Adrenal gland (tissue), 12 donors: ENCODE results near the gene APBA2. TPM values are rescaled to one million over a fixed set of nuclear protein-coding genes. Genes with fewer than 3 reads are reported as not detected.

Experiments used
- DNase-seq, 7 donors: peaks; one replicate each; pipeline ENCODE4 v3.0.0-alpha.2; 2019 to 2020
- H3K27ac ChIP-seq, 5 donors: fragments of 200-600 bp; sonication (generic) in 4 of 5; 1 replicate in 3 of 5; 2 replicates in 2 of 5; pipeline versions ENCODE4 v1.5.1 to v1.8.0; 2016 to 2020; ENCODE audit warnings: mild to moderate bottlenecking in 1 of 5
- H3K27me3 ChIP-seq: fragments of 200-600 bp; 2 replicates; pipeline ENCODE4 v1.8.0; 2021
- H3K36me3 ChIP-seq, 2 donors: fragments of 200-600 bp; replicated peaks in 1 of 2; 1 replicate in 1 of 2; 2 replicates in 1 of 2; pipeline versions ENCODE4 v1.5.1 to v1.8.0; 2018 to 2022
- H3K4me1 ChIP-seq, 2 donors: fragments of 200-600 bp; replicated peaks in 1 of 2; 1 replicate in 1 of 2; 2 replicates in 1 of 2; pipeline versions ENCODE4 v1.5.1 to v1.8.0; 2018 to 2021
- H3K4me3 ChIP-seq, 4 donors: fragments of 200-600 bp; sonication (generic) in 3 of 4; one replicate each; pipeline ENCODE4 v1.5.1; 2016 to 2018
- H3K9me3 ChIP-seq, 3 donors: fragments of 200-600 bp; sonication (generic) in 1 of 3; replicated peaks in 1 of 3; 1 replicate in 2 of 3; 2 replicates in 1 of 3; pipeline versions ENCODE4 v1.5.1 to v1.8.0; 2016 to 2021
- POLR2A ChIP-seq, 2 donors: fragments of 450-650 bp; IDR thresholded peaks; one replicate each; pipeline ENCODE4 v1.6.1; 2017; ENCODE audit warnings: antibody characterized with exemption in 2 of 2, mild to moderate bottlenecking in 2 of 2, moderate library complexity in 1 of 2
- WGBS, 4 donors: extraction: QIAGEN DNeasy Blood & Tissue Kit in 2 of 4; methylation state at CpG; one replicate each; pipeline versions ENCODE4 v1.1.5 to v1.1.7; 2013 to 2017; 5-methylcytosine and 5-hydroxymethylcytosine counted together
- intact Hi-C, 2 donors: fragments of 100-400 bp; cut with DNase I; formaldehyde crosslinking; loops; one replicate each; pipeline versions ENCODE4 v1.14.1 to v1.15.0; 2022 to 2023
- polyA plus RNA-seq, 3 donors: library from polyadenylated mRNA; stranded (reverse); fragments of 200-250 nt in 2 of 3; fragments of 350-450 nt in 1 of 3; fragmentation: Illumina TruSeq in 1 of 3; extraction: RNeasy Lipid Tissue Mini Kit (QIAGEN cat#74804) in 1 of 3; gene quantifications; one replicate each; pipeline ENCODE4 v1.2.3, GENCODE V29; 2013 to 2014
- total RNA-seq, 9 donors: library from RNA; depleted of rRNA in 4 of 9; stranded (reverse); fragments of >200 nt in 4 of 9; fragments of 120-200 nt in 1 of 9; fragmentation: NEBNext Ultra II Directional in 1 of 9; extraction: Animal tissue kit (Norgen Biotek cat#: 25700) in 1 of 9; gene quantifications; one replicate each; pipeline versions ENCODE4 v1.1.0 to v1.2.4, GENCODE V29; 2013 to 2023
- TF ChIP-seq, protein P1 (sequence below), 6 experiments: fragments of 450-650 bp in 4 of 6; fragments of 200-600 bp in 2 of 6; sonication (generic) in 1 of 6; IDR thresholded peaks; 1 replicate in 5 of 6; 2 replicates in 1 of 6; pipeline versions ENCODE4 v1.5.1 to v1.8.0; 2016 to 2021; ENCODE audit warnings: antibody characterized with exemption in 6 of 6, mild to moderate bottlenecking in 2 of 6, moderate library complexity in 1 of 6
- donor health status: healthy with polysubstance abuse.
- donor health status: Bipolar disorder and iron deficiency.
- donor health status: DM: yes; HTN: yes; CAD: no.
- donor health status: DM: no; HTN: no; CAD: no.
- donor health status: DM: no; HTN: no; CAD: no.
- donor health status: DM: yes; HTN: yes; CAD: no.

Gene APBA2
- total and polyA plus RNA-seq, 12 donors: 2.1 to 13.2 (median 4.7) TPM

DNA sequence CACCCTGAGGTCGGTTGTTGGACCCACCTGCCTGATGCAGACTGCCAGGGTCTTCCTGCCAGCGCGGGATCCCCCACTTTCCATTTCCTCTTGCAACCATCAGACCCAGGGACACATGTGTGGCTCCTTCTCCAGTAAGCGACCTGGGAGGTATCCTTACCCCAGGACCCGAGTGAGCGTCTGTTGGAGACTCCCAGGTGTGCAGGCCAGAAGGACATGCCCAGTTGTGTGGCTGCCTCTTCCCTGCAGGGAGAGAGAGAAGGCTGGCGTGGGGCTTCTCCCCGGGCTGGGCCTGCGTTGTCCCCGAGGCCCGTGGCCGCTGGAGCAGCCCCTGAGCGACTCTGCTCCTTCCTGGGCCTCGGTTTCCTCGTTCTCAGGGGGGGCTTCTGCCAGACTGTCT, 56.8 kb downstream of the APBA2 start:
- WGBS, 4 donors: 87 to 95% (median 90%) methylated on average over 8 to 15 of the region's 15 CpGs

DNA sequence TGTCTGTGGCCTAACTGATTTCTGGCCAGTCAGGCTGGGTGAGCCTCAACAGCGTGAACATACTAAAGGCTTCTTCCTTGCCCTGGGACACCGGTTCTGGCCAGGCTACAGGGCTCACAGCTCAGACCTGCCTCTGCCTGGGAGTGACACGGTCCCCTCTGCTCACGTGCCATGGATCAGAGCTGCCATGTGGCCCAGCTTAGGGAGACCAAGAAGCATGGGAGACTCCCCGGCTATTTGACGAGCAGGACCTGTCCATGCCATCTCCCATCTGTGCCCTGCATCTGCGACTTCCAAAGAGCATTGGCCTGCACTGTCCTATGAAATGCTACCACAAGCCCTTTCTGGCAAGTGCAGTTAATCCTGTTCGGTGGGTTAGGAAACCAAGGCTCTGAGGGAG, 57.4 kb downstream of the APBA2 start:
- H3K36me3 ChIP-seq: no peaks in the 10 kb centered on the region
- H3K4me3 ChIP-seq: no peak overlapping the region
- DNase-seq: no peak
- H3K9me3 ChIP-seq: no peaks in the 10 kb centered on the region
- H3K27ac ChIP-seq: no peak overlapping the region
- H3K27me3 ChIP-seq: no peaks in the 10 kb centered on the region
- 93 to 100% (median 98%) methylated on average over 1 to 8 of the region's 8 CpGs for WGBS, 4 donors
- H3K4me1 ChIP-seq: no peaks in the 10 kb centered on the region
- TF ChIP-seq, protein P1, sequence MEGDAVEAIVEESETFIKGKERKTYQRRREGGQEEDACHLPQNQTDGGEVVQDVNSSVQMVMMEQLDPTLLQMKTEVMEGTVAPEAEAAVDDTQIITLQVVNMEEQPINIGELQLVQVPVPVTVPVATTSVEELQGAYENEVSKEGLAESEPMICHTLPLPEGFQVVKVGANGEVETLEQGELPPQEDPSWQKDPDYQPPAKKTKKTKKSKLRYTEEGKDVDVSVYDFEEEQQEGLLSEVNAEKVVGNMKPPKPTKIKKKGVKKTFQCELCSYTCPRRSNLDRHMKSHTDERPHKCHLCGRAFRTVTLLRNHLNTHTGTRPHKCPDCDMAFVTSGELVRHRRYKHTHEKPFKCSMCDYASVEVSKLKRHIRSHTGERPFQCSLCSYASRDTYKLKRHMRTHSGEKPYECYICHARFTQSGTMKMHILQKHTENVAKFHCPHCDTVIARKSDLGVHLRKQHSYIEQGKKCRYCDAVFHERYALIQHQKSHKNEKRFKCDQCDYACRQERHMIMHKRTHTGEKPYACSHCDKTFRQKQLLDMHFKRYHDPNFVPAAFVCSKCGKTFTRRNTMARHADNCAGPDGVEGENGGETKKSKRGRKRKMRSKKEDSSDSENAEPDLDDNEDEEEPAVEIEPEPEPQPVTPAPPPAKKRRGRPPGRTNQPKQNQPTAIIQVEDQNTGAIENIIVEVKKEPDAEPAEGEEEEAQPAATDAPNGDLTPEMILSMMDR (IDR thresholded peaks at IDR 0.05): no peak
- TF ChIP-seq POLR2A (IDR thresholded peaks at IDR 0.05): no peak
- intact Hi-C loops: no loop called here

More for the DNA sequence above, 56.8 kb downstream of the APBA2 start:
- Histone ChIP-seq H3K9me3 (no peaks in the 10 kb centered on the region), H3K4me3 (no peak overlapping the region), H3K27ac (no peak overlapping the region), H3K27me3 (no peaks in the 10 kb centered on the region), H3K4me1 (no peaks in the 10 kb centered on the region), H3K36me3 (no peaks in the 10 kb centered on the region)
- intact Hi-C loops: no loop called here
- no peak for TF ChIP-seq POLR2A (IDR thresholded peaks at IDR 0.05)
- TF ChIP-seq, protein P1 (IDR thresholded peaks at IDR 0.05): no peak
- no peak for DNase-seq

DNA sequence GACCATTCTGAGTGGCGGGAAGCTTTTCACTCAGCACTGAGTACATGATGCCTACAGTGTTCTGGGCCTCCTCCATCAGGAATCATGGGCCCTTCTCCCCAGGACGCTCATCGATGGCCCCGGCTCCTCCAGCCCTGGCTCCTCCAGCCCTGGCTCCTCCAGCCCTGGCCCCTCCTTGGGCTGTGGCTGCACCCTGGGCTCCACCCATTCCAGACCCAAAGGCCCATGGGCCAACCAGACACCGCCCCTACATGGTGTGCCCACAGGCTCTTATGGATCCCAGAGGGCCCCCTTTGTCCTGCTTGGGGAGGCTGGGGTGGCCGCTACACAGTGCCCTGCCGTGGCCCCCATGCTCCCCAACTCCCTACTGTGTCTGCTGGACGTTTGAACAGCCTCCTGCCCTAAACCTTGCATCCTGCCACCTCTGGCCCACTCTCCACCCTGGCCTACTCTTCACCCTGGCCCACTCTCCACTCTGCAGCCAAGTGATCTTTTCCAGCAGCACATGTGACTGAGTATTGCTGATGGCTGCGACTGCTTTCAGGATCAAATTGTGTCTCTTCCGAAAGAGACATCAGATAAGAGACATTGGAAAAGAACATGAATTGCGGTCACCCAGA, 57.9 kb downstream of the APBA2 start:
- DNase-seq: no peak

GRCh38 chr15:28944286-28944685, 58.5 kb downstream of the APBA2 start:
- no peaks in the 10 kb centered on the region for H3K9me3 ChIP-seq
- H3K4me3 ChIP-seq: no peak overlapping the region
- no peak overlapping the region for H3K27ac ChIP-seq
- no peaks in the 10 kb centered on the region for H3K4me1 ChIP-seq
- no peaks in the 10 kb centered on the region for H3K36me3 ChIP-seq
- TF ChIP-seq POLR2A (IDR thresholded peaks at IDR 0.05): no peak
- TF ChIP-seq, protein P1 (IDR thresholded peaks at IDR 0.05): no peak
- no peak for DNase-seq
- WGBS, 4 donors: 91 to 95% (median 95%) methylated on average over 16 of the region's 16 CpGs
- intact Hi-C loops: no loop called here
- no peaks in the 10 kb centered on the region for H3K27me3 ChIP-seq

More for the DNA sequence above, 57.9 kb downstream of the APBA2 start:
- 77 to 96% (median 89%) methylated on average over 8 to 11 of the region's 11 CpGs for WGBS, 4 donors
- no peaks in the 10 kb centered on the region for H3K27me3 ChIP-seq
- H3K4me1 ChIP-seq: no peaks in the 10 kb centered on the region
- no peak for TF ChIP-seq POLR2A (IDR thresholded peaks at IDR 0.05)
- TF ChIP-seq, protein P1 (IDR thresholded peaks at IDR 0.05): no peak
- intact Hi-C loops: no loop called here
- H3K9me3 ChIP-seq: no peaks in the 10 kb centered on the region
- H3K27ac ChIP-seq: no peak overlapping the region
- no peaks in the 10 kb centered on the region for H3K36me3 ChIP-seq
- H3K4me3 ChIP-seq: no peak overlapping the region
